ENCODE measurements around the gene DAAM2.

DNA sequence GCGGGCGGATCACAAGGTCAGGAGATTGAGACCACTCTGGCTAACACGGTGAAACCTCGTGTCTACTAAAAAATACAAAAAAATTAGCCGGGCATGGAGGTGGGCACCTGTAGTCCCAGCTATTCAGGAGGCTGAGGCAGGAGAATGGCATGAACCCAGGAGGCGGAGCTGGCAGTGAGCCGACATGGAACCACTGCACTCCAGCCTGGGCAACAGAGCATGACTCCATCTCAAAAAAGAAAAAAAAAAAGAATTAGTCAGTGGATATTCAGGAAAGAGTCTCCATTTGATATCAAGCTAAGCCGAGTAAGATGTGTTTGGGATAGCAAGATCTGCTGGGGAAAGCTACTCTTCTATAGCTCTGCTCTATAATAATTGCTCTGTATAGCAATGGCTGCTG lies 101.1 kb downstream of the DAAM2 start:
- TF ChIP-seq, protein P1, sequence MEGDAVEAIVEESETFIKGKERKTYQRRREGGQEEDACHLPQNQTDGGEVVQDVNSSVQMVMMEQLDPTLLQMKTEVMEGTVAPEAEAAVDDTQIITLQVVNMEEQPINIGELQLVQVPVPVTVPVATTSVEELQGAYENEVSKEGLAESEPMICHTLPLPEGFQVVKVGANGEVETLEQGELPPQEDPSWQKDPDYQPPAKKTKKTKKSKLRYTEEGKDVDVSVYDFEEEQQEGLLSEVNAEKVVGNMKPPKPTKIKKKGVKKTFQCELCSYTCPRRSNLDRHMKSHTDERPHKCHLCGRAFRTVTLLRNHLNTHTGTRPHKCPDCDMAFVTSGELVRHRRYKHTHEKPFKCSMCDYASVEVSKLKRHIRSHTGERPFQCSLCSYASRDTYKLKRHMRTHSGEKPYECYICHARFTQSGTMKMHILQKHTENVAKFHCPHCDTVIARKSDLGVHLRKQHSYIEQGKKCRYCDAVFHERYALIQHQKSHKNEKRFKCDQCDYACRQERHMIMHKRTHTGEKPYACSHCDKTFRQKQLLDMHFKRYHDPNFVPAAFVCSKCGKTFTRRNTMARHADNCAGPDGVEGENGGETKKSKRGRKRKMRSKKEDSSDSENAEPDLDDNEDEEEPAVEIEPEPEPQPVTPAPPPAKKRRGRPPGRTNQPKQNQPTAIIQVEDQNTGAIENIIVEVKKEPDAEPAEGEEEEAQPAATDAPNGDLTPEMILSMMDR (IDR thresholded peaks at IDR 0.05), result no peak
- TF ChIP-seq POLR2A (IDR thresholded peaks at IDR 0.05) (no peak), POLR2AphosphoS5 (IDR thresholded peaks at IDR 0.05) (no peak)

Data from breast epithelium (tissue), 3 donors.